Suprapubic skin (tissue), 4 donors: ENCODE measurements around the gene THG1L. TPM values are rescaled to one million over a fixed set of nuclear protein-coding genes. Genes with fewer than 3 reads are reported as not detected.
"Not testable (repeated sequence)": the region's sequence is repeated elsewhere in the genome, so short reads cannot be mapped to it uniquely, and the experiment has no call there.

ENCODE experiments used
- DNase-seq, 2 donors: peaks; one replicate each; pipeline ENCODE4 v3.0.0-alpha.2; 2019; ENCODE audit warnings: low spot score in 2 of 2
- H3K27ac ChIP-seq: fragments of 200-600 bp; sonication (generic); one replicate; pipeline ENCODE4 v1.5.1; 2019
- H3K27me3 ChIP-seq: fragments of 200-600 bp; sonication (generic); one replicate; pipeline ENCODE4 v1.5.1; 2019
- H3K36me3 ChIP-seq: fragments of 200-600 bp; sonication (generic); one replicate; pipeline ENCODE4 v1.5.1; 2019
- H3K4me1 ChIP-seq: fragments of 200-600 bp; sonication (generic); one replicate; pipeline ENCODE4 v1.5.1; 2019
- H3K4me3 ChIP-seq: fragments of 200-600 bp; sonication (generic); one replicate; pipeline ENCODE4 v1.5.1; 2019; ENCODE audit warnings: mild to moderate bottlenecking
- H3K9me3 ChIP-seq: fragments of 200-600 bp; sonication (generic); one replicate; pipeline ENCODE4 v1.5.1; 2019
- CTCF ChIP-seq, 2 donors: fragments of 200-600 bp in 1 of 2; fragments of 450-650 bp in 1 of 2; sonication (generic) in 1 of 2; IDR thresholded peaks; one replicate each; pipeline ENCODE4 v1.5.1; 2016 to 2019; ENCODE audit warnings: antibody characterized with exemption in 2 of 2, mild to moderate bottlenecking in 1 of 2, moderate library complexity in 1 of 2
- EP300 ChIP-seq: sonication (generic); formaldehyde crosslinking; IDR thresholded peaks from one replicate; pipeline ENCODE4 v1.6.1; 2017; ENCODE audit warnings: antibody characterized with exemption
- POLR2A ChIP-seq, 2 donors: fragments of 450-650 bp; IDR thresholded peaks; one replicate each; pipeline ENCODE4 v1.6.1; 2017; ENCODE audit warnings: antibody characterized with exemption in 2 of 2, mild to moderate bottlenecking in 2 of 2, moderate library complexity in 2 of 2
- POLR2AphosphoS5 ChIP-seq, 3 donors: sonication (generic); formaldehyde crosslinking; IDR thresholded peaks; one replicate each; pipeline ENCODE4 v1.6.1; 2017; ENCODE audit warnings: antibody characterized with exemption in 3 of 3
- WGBS: methylation state at CpG from one replicate; pipeline ENCODE4 v1.1.5; 2018; 5-methylcytosine and 5-hydroxymethylcytosine counted together
- total RNA-seq, 4 donors: library from RNA; depleted of rRNA; stranded (reverse); fragments of >200 nt; gene quantifications; one replicate each; pipeline ENCODE4 v1.1.0, GENCODE V29; 2016

Gene THG1L
- total RNA-seq, 4 donors from 2014 or later, result 5.1 to 14.5 (median 11.0) TPM

GRCh38 chr5:157721159-157721558 is 10.1 kb upstream of the THG1L start:
- H3K27ac ChIP-seq, result no peak overlapping the region
- 78% methylated on average over 5 of the region's 6 CpGs for WGBS
- DNase-seq, result no peak
- TF ChIP-seq CTCF (IDR thresholded peaks at IDR 0.05) (no peak), EP300 (no peak), POLR2AphosphoS5 (IDR thresholded peaks at IDR 0.05) (no peak), POLR2A (IDR thresholded peaks at IDR 0.05) (no peak)
- no peaks in the 10 kb centered on the region for H3K27me3 ChIP-seq
- H3K9me3 ChIP-seq, result no peaks in the 10 kb centered on the region
- no peaks in the 10 kb centered on the region for H3K4me1 ChIP-seq
- no peak overlapping the region for H3K4me3 ChIP-seq
- no peaks in the 10 kb centered on the region for H3K36me3 ChIP-seq

GRCh38 chr5:157722895-157723294 is 8.3 kb upstream of the THG1L start:
- 89% methylated on average over 2 of the region's 2 CpGs for WGBS
- H3K9me3 ChIP-seq, H3K4me1 ChIP-seq, H3K27ac ChIP-seq, H3K27me3 ChIP-seq, DNase-seq, H3K36me3 ChIP-seq, H3K4me3 ChIP-seq: not testable (repeated sequence)

GRCh38 chr5:157726607-157727006 is 4.6 kb upstream of the THG1L start:
- not testable (repeated sequence) for H3K9me3 ChIP-seq, DNase-seq, H3K4me1 ChIP-seq, H3K27ac ChIP-seq, H3K4me3 ChIP-seq, H3K27me3 ChIP-seq, H3K36me3 ChIP-seq
- 97% methylated on average over 2 of the region's 2 CpGs for WGBS

GRCh38 chr5:157727858-157728257 is 3.4 kb upstream of the THG1L start:
- H3K9me3 ChIP-seq, H3K36me3 ChIP-seq, H3K27ac ChIP-seq, H3K4me3 ChIP-seq, DNase-seq, H3K27me3 ChIP-seq: not testable (repeated sequence)
- peaks cover 13% of the 10 kb centered on the region for H3K4me1 ChIP-seq
- 100% methylated on average over 1 of the region's 1 CpG for WGBS

- H3K36me3 ChIP-seq, result peaks cover 19% of the 10 kb centered on the region
- H3K4me3 ChIP-seq, result no peak overlapping the region
- DNase-seq, result no peak
- TF ChIP-seq EP300 (no peak), POLR2A (IDR thresholded peaks at IDR 0.05) (no peak), POLR2AphosphoS5 (IDR thresholded peaks at IDR 0.05) (no peak), CTCF (IDR thresholded peaks at IDR 0.05) (no peak)
- H3K9me3 ChIP-seq, result no peaks in the 10 kb centered on the region
- H3K27me3 ChIP-seq, result no peaks in the 10 kb centered on the region
- peaks cover 13% of the 10 kb centered on the region for H3K4me1 ChIP-seq
- no peak overlapping the region for H3K27ac ChIP-seq
Measured at GRCh38 chr5:157729858-157730257, 1.4 kb upstream of the THG1L start.

GRCh38 chr5:157730900-157731271 is 334 bp upstream of the THG1L start:
- Histone ChIP-seq H3K4me1 (peaks cover 13% of the 10 kb centered on the region), H3K36me3 (peaks cover 24% of the 10 kb centered on the region), H3K9me3 (no peaks in the 10 kb centered on the region), H3K27me3 (no peaks in the 10 kb centered on the region), H3K4me3 (peak overlapping the region; percentile 74), H3K27ac (peak overlapping the region; percentile 94)
- WGBS, result 16% methylated on average over 5 of the region's 5 CpGs
- DNase-seq, result no peak
- TF ChIP-seq EP300, result no peak
- TF ChIP-seq CTCF (IDR thresholded peaks at IDR 0.05), result no peak
- no peak for TF ChIP-seq POLR2A (IDR thresholded peaks at IDR 0.05)
- no peak for TF ChIP-seq POLR2AphosphoS5 (IDR thresholded peaks at IDR 0.05)

GRCh38 chr5:157732130-157732514 is 902 bp downstream of the THG1L start:
- Histone ChIP-seq H3K4me1 (peaks cover 13% of the 10 kb centered on the region), H3K4me3 (peak overlapping the region; percentile 74), H3K27me3 (no peaks in the 10 kb centered on the region), H3K9me3 (no peaks in the 10 kb centered on the region), H3K27ac (no peak overlapping the region), H3K36me3 (peaks cover 34% of the 10 kb centered on the region)
- DNase-seq, result no peak
- WGBS, result 72% methylated on average over 5 of the region's 5 CpGs
- TF ChIP-seq POLR2AphosphoS5 (IDR thresholded peaks at IDR 0.05) (no peak), POLR2A (IDR thresholded peaks at IDR 0.05) (no peak), EP300 (no peak), CTCF (IDR thresholded peaks at IDR 0.05) (no peak)
